Aorta (tissue), 5 donors: Measurements from ENCODE around the gene EVI5. TPM values are rescaled to one million over a fixed set of nuclear protein-coding genes. Genes with fewer than 3 reads are reported as not detected.
"Not testable (repeated sequence)": the region's sequence is repeated elsewhere in the genome, so short reads cannot be mapped to it uniquely, and the experiment has no call there.

Source experiments
- ATAC-seq: fragments of 200-7000 bp; cut with Tn5 transposase; one replicate; pipeline ENCODE4 v1.9.1; 2022; ENCODE audit warnings: moderate library complexity; ENCODE audit not compliant: low FRiP score
- DNase-seq, 2 donors: peaks; one replicate each; pipeline ENCODE4 v3.0.0-alpha.2; 2020
- H3K27ac ChIP-seq, 2 donors: one replicate each; pipeline ENCODE4 v1.5.1; 2013; ENCODE audit warnings: low read length in 2 of 2, mild to moderate bottlenecking in 2 of 2, moderate library complexity in 2 of 2, control low read depth in 1 of 2, inconsistent platforms in 1 of 2, low read depth in 1 of 2
- H3K27me3 ChIP-seq, 2 donors: one replicate each; pipeline ENCODE4 v1.6.1; 2013; ENCODE audit warnings: control low read depth in 1 of 2, low read length in 1 of 2, mild to moderate bottlenecking in 1 of 2, moderate library complexity in 1 of 2; ENCODE audit not compliant: insufficient read depth in 2 of 2, control insufficient read depth in 1 of 2
- H3K36me3 ChIP-seq, 2 donors: one replicate each; pipeline ENCODE4 v1.6.1; 2013; ENCODE audit warnings: control low read depth in 1 of 2, low read length in 1 of 2, mild to moderate bottlenecking in 1 of 2; ENCODE audit not compliant: insufficient read depth in 2 of 2, control insufficient read depth in 1 of 2
- H3K4me1 ChIP-seq, 2 donors: one replicate each; pipeline ENCODE4 v1.6.1; 2013; ENCODE audit warnings: low read length in 2 of 2, control low read depth in 1 of 2, mild to moderate bottlenecking in 1 of 2, moderate library complexity in 1 of 2; ENCODE audit not compliant: insufficient read depth in 2 of 2, control insufficient read depth in 1 of 2
- H3K4me3 ChIP-seq, 2 donors: one replicate each; pipeline ENCODE4 v1.5.1; 2013; ENCODE audit warnings: low read length in 2 of 2, control low read depth in 1 of 2, mild to moderate bottlenecking in 1 of 2
- H3K9me3 ChIP-seq: one replicate; pipeline ENCODE4 v1.6.1; 2013; ENCODE audit warnings: mild to moderate bottlenecking, low read length; ENCODE audit not compliant: control insufficient read depth
- WGBS, 2 donors: extraction: QIAGEN DNeasy Blood & Tissue Kit; methylation state at CpG; one replicate each; pipeline ENCODE4 v1.1.7; 2013; 5-methylcytosine and 5-hydroxymethylcytosine counted together
- intact Hi-C, 2 donors: fragments of 100-400 bp; cut with DNase I; formaldehyde crosslinking; loops; one replicate each; pipeline versions ENCODE4 v1.14.2 to v1.15.0; 2022
- polyA plus RNA-seq, 2 donors: library from polyadenylated mRNA; stranded (reverse); fragments of 200-250 nt; gene quantifications; one replicate each; pipeline ENCODE4 v1.2.3, GENCODE V29; 2013
- total RNA-seq, 2 donors: library from RNA; stranded (reverse); fragmentation: NEBNext Ultra II Directional; extraction: Animal tissue kit (Norgen Biotek cat#: 25700); gene quantifications; one replicate each; pipeline ENCODE4 v1.2.1, GENCODE V29; 2021
- donor health status: healthy with polysubstance abuse.
- donor health status: Bipolar disorder and iron deficiency.
- donor health status: DM: no; HTN: no; CAD: no.
- donor health status: DM: no; HTN: no; CAD: no.
- donor health status: DM: yes; HTN: yes; CAD: no.

EVI5 gene
- total and polyA plus RNA-seq, 4 donors, result 8.3 to 54.7 (median 29.0) TPM

GRCh38 chr1:92532371-92532770, 252.5 kb downstream of the EVI5 start:
- H3K27ac ChIP-seq, H3K9me3 ChIP-seq, H3K27me3 ChIP-seq, H3K4me3 ChIP-seq, DNase-seq, H3K36me3 ChIP-seq, intact Hi-C loops, ATAC-seq, H3K4me1 ChIP-seq: not testable (repeated sequence)
- WGBS, 2 donors, result 95 to 98% methylated on average over 4 of the region's 4 CpGs

- H3K27ac ChIP-seq, H3K4me1 ChIP-seq, H3K36me3 ChIP-seq, intact Hi-C loops, DNase-seq, H3K4me3 ChIP-seq, H3K9me3 ChIP-seq, ATAC-seq, H3K27me3 ChIP-seq: not testable (repeated sequence)
- 95 to 96% methylated on average over 3 of the region's 3 CpGs for WGBS, 2 donors
These were observed 253.0 kb downstream of the EVI5 start for GRCh38 chr1:92531939-92532338.

- H3K4me3 ChIP-seq, result no peak overlapping the region
- no peak for DNase-seq
- 96 to 98% methylated on average over 2 of the region's 2 CpGs for WGBS, 2 donors
- no peak for ATAC-seq
- no peak overlapping the region for H3K27ac ChIP-seq
- H3K36me3 ChIP-seq, result no peaks in the 10 kb centered on the region
- H3K9me3 ChIP-seq, result no peaks in the 10 kb centered on the region
- H3K4me1 ChIP-seq, result no peaks in the 10 kb centered on the region
- intact Hi-C loops, result no loop called here
- no peaks in the 10 kb centered on the region for H3K27me3 ChIP-seq
These were observed 257.2 kb downstream of the EVI5 start for GRCh38 chr1:92527670-92528069.

- ATAC-seq, H3K9me3 ChIP-seq, H3K27ac ChIP-seq, H3K36me3 ChIP-seq, H3K4me1 ChIP-seq, DNase-seq, H3K4me3 ChIP-seq, intact Hi-C loops, H3K27me3 ChIP-seq: not testable (repeated sequence)
- WGBS, 2 donors, result 76 to 83% methylated on average over 9 of the region's 9 CpGs
These were observed 259.8 kb downstream of the EVI5 start for GRCh38 chr1:92524944-92525590.

- ATAC-seq, result no peak
These were observed 265.9 kb downstream of the EVI5 start for GRCh38 chr1:92519043-92519442.

GRCh38 chr1:92516574-92516973, 268.3 kb downstream of the EVI5 start:
- no peaks in the 10 kb centered on the region for H3K27me3 ChIP-seq
- WGBS, 2 donors, result 76 to 78% methylated on average over 1 of the region's 1 CpG
- H3K36me3 ChIP-seq, result no peaks in the 10 kb centered on the region
- no peaks in the 10 kb centered on the region for H3K4me1 ChIP-seq
- no peak overlapping the region for H3K4me3 ChIP-seq
- no peak overlapping the region for H3K27ac ChIP-seq
- ATAC-seq (no peak), DNase-seq (no peak)
- H3K9me3 ChIP-seq, result no peaks in the 10 kb centered on the region
- intact Hi-C loops, result no loop called here

More at GRCh38 chr1:92519043-92519442, 265.9 kb downstream of the EVI5 start:
- 69 to 71% methylated on average over 2 of the region's 2 CpGs for WGBS, 2 donors
- intact Hi-C loops, result no loop called here
- no peaks in the 10 kb centered on the region for H3K4me1 ChIP-seq
- no peaks in the 10 kb centered on the region for H3K36me3 ChIP-seq
- DNase-seq, result no peak
- H3K4me3 ChIP-seq, result no peak overlapping the region
- no peak overlapping the region for H3K27ac ChIP-seq
- H3K9me3 ChIP-seq, result no peaks in the 10 kb centered on the region
- H3K27me3 ChIP-seq, result no peaks in the 10 kb centered on the region

- intact Hi-C loops, result no loop called here
- H3K27me3 ChIP-seq, result no peaks in the 10 kb centered on the region
- no peaks in the 10 kb centered on the region for H3K4me1 ChIP-seq
- no peaks in the 10 kb centered on the region for H3K36me3 ChIP-seq
- H3K9me3 ChIP-seq, result no peaks in the 10 kb centered on the region
- no peak overlapping the region for H3K4me3 ChIP-seq
- no peak overlapping the region for H3K27ac ChIP-seq
- ATAC-seq (no peak), DNase-seq (no peak)
- WGBS, 2 donors, result 91 to 95% methylated on average over 3 of the region's 3 CpGs
These were observed 269.1 kb downstream of the EVI5 start for GRCh38 chr1:92515796-92516201.

GRCh38 chr1:92511541-92511940, 273.4 kb downstream of the EVI5 start:
- Histone ChIP-seq H3K27me3 (no peaks in the 10 kb centered on the region), H3K9me3 (no peaks in the 10 kb centered on the region), H3K27ac (no peak overlapping the region), H3K4me1 (no peaks in the 10 kb centered on the region), H3K36me3 (no peaks in the 10 kb centered on the region), H3K4me3 (no peak overlapping the region)
- intact Hi-C loops, result no loop called here
- ATAC-seq (no peak), DNase-seq (no peak)
- WGBS, 2 donors, result 89 to 94% methylated on average over 4 of the region's 4 CpGs

- H3K27me3 ChIP-seq, result no peaks in the 10 kb centered on the region
- WGBS, 2 donors, result 98% methylated on average over 1 of the region's 1 CpG
- DNase-seq, result no peak
- intact Hi-C loops, result no loop called here
- no peaks in the 10 kb centered on the region for H3K9me3 ChIP-seq
- no peak overlapping the region for H3K27ac ChIP-seq
- H3K4me1 ChIP-seq, result no peaks in the 10 kb centered on the region
- no peak overlapping the region for H3K4me3 ChIP-seq
- no peak for ATAC-seq
- no peaks in the 10 kb centered on the region for H3K36me3 ChIP-seq
These were observed 275.3 kb downstream of the EVI5 start for GRCh38 chr1:92509619-92510018.
